NCI-H2029 treated with DMSO at 0.1 percent for 48 hours (cell line): ENCODE data around the gene KCTD21.

Experiments used
- DNase-seq: peaks from one replicate; lab custom pipeline; 2025; lab: John Stamatoyannopoulos, UW

Gene KCTD21

DNA sequence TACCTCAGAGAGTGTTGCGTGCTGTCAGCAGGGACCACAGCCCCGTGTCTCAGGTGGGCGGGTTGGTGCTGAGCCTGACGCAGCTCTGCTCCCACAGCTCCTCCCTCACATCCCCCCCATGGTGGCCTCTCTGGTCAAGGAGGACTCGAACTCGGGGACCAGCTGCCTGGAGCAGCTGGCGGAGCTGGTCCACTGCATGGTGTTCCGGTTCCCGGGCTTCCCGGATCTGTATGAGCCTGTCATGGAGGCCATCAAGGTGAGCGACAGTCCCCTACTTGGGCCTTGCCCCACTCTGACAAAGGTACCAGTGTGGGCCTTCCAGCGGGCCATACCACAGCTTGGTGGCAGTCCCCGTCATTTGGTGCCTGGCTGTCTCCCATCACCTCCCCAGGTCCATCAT lies 12.1 kb upstream of the KCTD21 start:
- no peak for DNase-seq

DNA sequence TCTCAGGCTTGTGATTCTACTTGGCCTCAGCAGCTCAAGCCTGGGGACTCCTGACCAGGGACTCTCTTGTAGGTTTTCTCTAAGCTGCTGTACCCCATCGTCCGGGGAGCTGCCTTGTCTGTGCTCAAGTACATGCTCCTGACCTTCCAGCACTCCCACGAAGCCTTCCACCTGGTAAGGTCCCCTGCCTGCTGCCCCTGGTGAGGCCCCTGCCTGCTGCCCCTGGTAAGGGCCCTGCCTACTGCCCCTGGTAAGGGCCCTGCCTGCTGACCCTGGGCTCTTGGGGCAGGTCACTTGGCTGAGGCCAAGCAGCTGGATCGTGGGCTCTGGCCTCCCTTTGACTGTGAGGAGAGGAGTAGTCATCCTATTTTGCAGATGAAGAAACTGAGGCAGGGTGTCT lies 11.6 kb upstream of the KCTD21 start:
- no peak for DNase-seq

DNA sequence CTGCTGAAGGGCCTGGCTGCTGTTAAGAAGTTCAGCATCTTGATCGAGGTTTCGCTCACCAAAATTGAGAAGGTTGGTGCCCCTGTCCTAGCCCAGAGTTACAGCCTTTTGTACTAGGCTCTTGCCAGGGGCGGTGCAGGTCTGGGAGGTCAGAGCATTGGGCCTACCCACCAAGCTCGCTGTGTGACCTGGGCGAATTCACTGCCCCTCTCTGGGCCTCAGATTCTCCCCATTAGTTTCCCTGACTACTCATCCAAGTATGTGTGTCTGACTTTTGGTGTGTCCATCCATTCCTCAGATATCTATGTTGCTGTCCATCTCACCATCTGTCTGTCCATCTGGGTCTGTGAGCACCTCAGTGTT lies 11.2 kb upstream of the KCTD21 start:
- no peak for DNase-seq

DNA sequence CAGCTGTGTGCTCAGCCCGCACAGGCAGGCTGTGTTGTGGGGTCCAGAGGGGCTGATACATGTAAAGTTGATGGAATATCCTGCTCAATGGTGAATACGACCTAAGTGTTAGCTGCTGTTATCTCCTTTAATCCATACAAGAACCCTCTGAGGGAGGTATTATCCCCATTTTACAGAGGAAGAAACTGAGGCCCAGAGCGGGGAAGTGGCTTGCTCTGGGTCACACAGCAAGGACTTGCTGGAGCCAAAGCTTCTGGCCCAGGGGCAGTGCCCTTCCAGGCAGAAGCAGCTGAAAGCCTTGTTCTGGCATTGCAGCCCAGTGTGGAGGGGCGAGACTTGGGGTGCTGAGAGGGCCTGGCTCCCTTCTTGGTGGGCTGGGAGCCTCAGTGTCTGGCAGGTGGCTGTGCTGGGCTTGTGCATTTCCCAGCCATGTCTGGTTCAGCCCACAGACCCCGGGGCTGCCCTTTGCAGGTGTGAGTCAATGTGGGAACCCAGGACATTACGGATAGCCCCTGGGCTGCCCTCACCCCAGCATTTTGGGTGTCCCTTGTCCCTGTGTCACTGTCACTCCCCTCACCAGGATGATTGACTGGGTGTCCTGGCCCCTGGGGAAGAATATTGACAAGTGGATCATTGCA lies 10.7 kb upstream of the KCTD21 start:
- DNase-seq: no peak

DNA sequence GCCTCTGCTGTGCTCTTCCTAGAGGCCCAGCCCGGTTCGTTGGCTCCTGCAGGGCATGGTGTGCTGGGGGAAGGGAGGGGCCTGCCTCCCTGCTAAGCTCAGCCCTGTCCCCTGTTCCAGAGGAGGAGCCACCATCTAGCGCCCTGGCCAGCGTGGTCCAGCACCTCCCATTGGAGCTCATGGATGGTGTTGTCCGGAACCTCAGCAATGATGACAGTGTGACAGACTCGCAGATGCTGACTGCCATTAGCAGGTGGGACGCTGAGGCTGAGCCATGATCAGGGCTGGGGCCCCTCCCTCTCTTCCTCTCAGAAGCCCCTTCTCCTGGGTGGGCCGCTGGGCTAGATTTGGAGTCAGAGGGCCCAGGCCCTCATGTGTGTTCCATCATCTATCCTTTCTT lies 9.4 kb upstream of the KCTD21 start:
- no peak for DNase-seq

DNA sequence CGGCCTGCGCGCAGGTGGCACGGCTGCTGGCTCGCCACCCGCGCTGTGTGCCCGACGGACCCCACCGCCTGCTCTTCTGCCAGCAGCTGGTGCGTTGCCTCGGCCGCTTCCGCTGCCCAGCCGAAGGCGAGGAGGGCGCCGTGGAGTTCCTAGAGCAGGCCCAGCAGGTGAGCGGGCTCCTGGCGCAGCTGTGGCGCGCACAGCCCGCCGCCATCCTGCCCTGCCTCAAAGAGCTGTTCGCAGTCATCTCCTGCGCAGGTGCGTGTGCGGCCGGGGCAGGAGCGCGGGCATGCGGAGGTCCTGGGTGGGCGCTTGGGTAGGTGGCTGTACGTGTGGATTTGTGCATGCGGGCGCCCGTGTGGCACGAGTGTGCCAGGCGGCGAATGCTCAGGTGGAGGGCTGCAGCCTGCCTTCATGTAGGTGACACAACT lies 8.2 kb upstream of the KCTD21 start:
- no peak for DNase-seq

DNA sequence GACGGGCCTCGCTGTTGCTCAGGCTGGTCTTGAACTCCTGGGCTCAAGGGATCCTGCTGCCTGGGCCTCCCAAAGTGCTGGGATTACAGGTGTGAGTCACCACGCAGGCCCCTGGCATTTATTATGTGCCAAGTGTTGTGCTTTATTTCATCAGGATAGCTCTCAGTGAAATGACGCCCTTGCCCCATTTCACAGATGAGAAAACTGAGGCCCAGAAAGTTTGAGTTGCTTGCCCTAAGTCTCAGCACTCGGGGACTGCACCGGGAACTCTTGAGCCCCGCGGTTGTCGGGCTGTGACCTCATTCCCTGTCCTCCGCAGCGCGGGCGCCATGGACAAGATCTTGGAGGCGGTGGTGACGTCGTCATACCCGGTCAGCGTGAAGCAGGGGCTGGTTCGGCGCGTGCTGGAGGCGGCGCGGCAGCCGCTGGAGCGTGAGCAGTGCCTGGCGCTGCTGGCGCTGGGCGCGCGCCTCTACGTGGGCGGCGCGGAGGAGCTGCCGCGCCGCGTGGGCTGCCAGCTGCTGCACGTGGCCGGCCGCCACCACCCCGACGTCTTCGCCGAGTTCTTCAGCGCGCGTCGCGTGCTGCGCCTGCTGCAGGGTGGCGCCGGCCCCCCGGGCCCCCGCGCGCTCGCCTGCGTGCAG lies 7.6 kb upstream of the KCTD21 start:
- no peak for DNase-seq

DNA sequence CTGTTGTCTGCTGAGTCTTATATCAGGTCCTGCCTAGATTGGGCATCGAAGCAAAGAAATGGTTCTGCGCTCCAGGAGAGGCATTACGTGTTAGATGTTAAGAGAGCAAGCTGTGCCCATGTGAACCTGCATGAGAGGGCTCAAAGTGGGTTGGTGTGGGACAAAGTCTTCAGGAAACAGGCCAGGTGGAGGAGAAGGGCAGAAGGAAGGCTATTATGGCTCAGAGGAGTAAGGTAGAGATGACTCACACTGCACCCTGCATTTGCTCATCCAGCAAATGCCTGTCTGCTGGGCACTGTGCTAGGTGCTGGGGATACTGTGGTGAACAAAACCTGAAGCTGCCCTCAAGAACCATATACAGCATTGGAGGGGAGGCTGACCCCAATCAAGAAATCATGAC lies 6.1 kb upstream of the KCTD21 start:
- no peak for DNase-seq

DNA sequence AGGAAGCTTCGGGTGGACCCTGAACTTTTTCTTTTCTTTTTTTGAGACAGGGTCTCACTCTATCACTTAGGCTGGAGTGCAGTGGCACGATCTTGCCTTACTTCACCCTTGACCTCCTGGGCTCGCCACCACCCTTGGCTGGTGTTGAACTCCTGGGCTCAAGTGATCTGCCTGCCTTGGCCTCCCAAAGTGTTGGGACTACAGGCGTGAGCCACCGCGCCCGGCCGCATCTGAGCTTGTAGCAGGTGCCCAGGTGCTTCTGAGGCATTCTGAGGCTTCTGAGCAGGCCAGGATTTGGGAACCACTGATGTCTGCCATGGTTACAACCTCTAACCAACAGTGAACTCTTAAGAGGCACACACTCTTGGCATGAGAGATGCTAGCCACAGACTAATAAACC lies 5.4 kb upstream of the KCTD21 start:
- DNase-seq: no peak

DNA sequence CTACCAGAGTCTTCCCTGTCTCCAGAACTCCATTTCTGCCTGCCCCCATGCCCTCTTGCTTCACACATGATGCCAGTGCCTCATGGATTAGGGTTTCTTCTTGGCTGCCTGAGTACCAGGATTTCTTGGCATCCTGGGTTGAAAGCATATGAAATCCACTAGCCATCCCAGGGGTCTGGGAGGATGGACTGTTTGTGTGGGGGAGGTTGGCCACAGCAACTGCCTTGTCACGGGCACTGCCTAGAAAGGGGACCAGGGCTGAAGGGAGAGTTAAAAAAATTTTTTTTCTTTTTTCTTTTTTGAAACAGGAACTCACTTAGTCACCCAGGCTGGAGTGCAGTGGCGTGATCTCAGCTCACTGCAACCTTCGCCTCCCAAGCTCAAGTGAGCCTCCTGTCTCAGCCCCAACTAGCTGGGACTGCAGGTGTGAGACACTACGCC lies 4.5 kb upstream of the KCTD21 start:
- DNase-seq: no peak

DNA sequence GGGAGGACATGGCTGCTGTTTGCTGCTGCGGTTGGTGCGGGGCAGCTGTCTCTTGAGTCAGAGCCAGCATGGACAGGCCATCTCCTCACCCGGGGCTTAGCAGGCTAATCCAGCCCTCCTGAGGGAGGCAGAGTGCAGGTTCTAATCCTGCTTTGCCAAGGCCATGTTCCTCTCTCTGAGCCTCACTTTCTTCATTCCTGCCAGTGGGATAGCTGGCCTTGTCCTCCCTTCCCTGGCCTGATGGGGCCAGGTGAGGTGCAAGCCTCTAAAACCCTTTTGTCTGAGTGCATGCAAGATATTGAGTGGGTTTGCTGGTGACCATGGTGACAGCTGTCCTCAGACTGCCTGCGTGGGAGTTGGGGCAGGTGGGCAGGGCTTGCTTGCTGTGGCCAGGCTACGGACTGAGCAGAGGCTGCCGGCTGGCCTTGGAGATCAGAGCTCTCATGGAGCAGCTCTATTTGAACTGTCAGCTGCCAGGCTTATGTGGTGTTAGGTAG lies 3.8 kb upstream of the KCTD21 start:
- DNase-seq: no peak

DNA sequence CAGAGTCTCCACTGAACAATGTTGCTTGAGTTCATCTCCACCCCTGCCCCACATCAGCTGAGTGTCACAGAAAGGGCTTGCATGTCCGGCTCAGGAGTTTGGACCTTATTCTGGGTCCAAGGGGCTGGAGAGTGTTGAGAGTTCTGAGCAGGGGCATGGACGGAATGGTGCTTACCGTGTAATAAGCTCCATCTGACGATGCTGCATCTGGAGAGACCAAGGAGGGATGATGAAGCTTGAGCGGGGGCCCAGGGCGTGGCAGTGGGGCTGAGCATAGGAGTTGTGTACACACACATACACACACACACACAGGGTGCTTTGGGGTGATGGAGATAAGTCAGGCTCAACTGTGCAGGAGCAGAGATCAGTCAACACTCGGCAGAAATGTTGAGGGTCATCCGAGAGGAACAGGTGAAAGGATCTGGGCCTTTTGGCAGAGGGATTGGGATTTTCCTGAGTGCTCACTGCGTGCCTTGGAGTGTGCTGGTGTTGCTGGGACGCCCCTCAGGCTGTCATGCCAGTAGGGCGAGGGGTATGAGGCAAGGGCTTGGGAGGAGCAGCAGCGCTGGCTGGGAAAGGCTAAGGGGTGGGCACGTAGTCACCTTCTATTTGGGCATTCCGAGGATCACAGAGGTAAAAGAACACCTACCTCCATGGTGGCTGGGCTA lies 2.6 kb upstream of the KCTD21 start:
- no peak for DNase-seq

DNA sequence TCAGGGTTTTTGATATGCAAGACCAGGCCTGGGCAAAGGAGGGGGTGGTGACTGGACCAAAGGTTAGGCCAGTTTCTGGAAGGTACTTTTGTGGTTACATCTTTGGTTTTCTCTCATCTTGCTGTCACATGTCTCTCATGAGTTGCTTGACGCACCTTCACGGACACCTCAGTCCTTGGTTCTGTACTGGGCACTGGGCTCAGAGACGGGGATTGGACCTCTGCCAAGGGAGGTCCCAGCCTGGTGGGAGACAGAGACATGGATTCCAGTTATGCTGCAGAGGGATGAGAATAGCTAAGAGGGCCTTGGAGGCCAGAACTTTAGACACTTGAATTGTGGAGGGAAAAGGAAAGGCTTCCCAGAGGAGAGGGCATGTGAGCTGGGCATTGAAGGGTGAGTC lies 1.9 kb upstream of the KCTD21 start:
- DNase-seq: no peak

DNA sequence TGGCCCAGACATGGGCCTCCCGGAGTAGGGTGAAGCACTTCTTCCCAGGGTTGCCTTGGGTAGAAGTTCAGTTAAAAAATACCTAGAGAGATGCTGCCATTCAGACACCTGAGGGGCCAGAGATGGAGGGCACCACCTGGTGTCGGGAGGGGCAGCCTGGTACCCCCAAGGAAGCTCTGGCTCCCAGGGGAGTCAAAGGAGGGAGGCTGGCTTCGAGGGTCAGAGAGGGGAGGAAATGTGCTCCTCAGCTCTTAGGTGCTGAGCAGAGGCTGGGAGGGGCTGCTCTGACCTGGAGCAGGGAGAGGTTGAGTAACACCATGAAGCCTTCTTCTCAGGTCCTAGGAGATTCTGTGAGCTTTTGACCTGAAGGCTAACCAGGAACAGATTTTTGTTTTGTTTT lies 1.4 kb upstream of the KCTD21 start:
- no peak for DNase-seq

DNA sequence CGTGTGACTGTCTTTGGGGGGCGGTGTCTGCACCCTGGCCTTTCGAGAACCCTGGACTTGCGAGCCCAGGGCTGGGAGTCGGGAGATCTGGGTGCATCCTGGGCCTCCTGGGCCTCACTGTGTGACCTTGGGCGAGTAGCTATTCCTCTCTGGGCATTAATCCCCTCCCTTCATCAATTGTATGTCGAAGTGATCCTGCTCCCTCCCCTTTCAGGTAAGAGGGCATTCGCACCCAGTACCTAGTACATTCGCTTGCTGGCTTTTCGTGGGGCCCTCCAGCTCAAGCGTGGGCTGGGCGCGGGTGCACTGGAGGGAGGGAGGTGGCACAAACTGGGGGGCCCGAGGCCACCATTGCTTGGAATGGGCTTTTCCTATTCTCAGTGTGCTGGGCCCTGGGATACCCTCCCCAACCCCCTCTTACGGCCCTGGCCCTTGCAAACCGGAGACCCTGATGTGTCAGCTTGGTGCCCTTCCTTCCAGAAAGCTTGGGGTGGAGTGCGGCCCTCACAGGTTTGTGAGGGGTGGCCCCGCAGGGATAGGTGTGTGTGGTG lies 823 bp upstream of the KCTD21 start:
- no peak for DNase-seq

DNA sequence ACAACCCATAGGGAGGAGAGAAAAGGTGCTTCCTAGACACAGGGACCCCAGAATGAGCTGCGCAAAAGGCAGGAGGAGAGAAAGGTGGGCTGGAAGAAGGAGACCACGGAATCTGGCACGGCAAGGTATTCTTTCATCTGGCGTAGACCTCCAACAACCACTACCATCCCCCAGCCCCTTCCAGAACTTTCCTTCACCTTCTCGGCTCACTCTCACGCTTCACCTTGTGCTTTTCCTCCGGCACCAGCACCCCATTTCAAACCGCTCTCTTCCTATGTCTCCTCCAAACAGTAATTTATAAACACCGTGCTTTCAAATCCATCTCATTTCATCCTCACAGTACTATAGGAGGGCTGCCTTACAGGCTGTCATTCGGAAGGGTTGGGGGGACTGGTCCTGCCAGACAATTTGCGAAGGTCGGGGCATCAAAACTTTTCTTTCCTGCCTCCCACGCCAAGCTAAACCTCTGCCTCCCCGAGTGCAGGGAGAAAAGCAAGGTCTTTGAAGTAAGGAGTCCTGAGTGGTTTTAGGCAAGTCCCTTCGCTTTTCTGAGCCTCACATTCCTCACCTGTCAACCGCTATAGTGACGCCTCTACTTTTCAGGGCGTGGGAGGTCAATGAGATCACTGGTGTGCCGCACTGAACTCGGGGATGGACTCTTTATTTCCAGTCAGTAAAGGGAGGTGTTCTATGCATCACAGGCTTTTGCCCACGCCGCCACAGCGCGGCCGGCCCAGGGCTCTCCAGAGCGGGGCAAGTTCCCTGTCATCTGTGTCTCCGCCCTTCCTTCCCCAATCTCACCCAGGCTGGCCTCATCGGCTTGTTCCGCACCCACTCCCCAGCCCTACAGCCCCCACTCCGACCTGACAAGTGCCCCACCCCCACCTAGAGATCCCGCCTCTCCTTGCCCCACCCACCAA lies 800 bp downstream of the KCTD21 start:
- no peak for DNase-seq

DNA sequence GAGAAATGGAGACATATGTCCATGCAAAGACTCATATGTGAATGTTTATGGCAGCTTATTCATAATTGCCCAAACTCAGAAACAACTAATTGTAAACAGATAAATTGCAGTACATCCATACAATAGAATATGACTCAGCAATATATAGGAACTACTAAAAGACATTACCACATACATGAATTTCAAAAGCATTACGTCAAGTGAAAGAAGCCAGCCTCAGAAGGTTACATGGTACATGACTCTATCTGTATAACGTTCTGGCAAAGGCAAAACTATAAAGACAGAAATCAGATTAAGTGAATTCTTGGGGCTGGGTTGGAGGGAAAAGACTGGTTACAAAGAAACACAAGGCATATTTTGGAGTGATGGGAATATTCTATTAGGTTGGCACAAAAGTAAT lies 7.2 kb downstream of the KCTD21 start:
- no peak for DNase-seq

DNA sequence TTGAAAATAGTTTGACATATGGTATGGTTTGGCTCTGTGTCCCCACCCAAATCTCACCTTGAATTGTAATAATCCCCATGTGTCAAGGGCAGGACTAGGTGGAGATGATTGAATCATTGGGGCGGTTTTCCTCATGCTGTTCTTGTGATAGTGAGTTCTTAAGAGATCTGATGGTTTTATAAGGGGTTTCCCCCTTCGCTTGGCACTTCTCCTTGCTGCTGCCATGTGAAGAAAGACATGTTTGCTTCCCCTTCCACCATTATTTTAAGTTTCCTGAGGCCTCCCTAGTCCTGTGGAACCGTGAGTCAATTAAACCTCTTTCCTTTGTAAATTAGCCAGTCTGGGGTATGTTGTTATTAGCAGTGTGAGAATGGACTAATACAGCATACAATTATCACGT lies 7.7 kb downstream of the KCTD21 start:
- no peak for DNase-seq

DNA sequence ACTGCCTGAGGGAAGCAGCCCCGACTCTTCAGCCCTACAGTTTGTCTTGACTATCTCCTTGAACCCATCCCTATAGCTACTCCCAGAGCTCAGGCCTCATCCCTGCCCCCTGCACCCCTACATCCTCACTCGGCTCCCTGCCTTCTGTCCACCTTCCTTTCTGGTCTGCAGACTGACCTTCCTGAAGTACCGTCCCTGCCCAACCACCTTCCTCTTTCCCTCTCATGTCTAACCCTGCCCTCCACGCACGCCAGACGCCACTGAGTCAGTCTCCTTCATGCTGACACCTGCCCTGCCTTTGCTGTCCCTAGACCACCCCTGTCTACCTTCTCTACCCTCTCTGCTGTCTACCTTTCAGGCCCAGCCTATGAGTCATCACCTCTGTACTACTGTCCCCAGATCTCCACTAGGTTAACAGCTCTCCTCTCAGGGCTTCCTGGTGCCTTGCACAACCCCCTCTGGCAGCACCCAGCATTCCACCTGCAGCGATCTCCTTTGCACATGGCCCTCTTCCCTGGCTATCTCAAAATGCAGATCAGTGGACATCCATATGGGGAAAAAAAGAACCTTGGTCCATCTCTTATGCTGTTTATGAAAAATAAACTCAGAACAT lies 8.9 kb downstream of the KCTD21 start:
- DNase-seq: no peak

DNA sequence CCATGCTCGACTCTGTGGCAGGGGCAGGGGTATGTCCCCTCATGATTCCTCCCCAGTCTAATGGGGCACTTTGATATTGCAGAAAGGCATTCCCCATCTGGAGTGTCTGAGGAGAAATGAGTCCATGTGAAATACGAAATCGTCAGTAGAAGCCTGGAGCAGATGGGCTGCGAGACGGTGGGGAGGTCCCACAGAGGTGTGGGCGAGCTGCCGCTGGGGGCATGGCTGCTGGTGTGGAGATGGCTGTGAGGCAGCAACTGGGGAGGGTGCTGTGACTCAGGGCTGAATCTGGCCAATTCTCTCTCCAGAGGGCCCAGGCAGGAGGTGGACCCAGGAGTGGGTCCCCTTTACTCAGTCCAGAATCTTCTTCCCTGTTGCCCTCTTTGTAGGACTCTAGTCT lies 11.2 kb downstream of the KCTD21 start:
- DNase-seq: no peak

DNA sequence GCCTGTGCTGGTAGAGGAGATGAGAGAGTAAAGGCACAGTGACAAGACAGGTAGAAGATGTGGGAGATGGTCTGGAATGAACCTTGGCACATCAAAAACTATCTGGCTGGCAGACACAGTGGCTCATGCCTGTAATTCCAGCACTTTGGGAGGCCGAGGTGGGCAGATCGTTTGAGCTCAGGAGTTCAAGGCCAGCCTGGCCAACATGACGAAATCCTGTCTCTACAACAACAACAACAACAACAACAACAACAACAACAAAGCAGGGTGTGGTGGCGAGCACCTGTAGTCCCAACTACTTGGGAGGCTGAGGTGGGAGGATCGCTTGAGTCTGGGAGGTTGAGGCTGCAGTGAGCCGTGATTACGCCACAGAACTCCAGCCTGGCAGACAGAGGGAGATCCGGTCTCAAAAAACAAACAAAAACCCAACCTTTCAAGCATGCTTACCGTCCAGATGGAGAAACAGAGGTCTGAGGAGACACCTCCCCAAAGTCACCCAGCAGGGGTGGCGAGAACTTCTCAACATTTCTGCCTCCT lies 11.8 kb downstream of the KCTD21 start:
- DNase-seq: no peak
